HEK293 (cell line): Measurements from ENCODE around the gene AGBL3.

Experiments
- CTCF ChIA-PET: fragments of 350-600 bp; formaldehyde crosslinking; extraction: SDS; loops from one replicate; lab custom pipeline; 2021; ENCODE audit warnings: antibody characterized with exemption; lab: Yijun Ruan, JAX
- POLR2A ChIA-PET: fragments of 300-600 bp; formaldehyde crosslinking; extraction: SDS; loops from one replicate; lab custom pipeline; 2020; ENCODE audit warnings: antibody characterized with exemption, inconsistent platforms; lab: Yijun Ruan, JAX
- H3K27ac ChIP-seq: fragments of 200-500 bp; sonication (Bioruptor generic); 2 replicates; pipeline ENCODE4 v1.5.1; 2014; ENCODE audit warnings: low read depth, low read length, control low read depth, inconsistent platforms; ENCODE audit errors: extremely low read depth
- H3K36me3 ChIP-seq, 2 experiments: fragments of 200-500 bp in 1 of 2; sonication (Bioruptor generic) in 1 of 2; 1 replicate in 1 of 2; 2 replicates in 1 of 2; pipeline ENCODE4 v1.5.1; 2014 to 2017; ENCODE audit warnings: inconsistent platforms in 2 of 2, low read length in 2 of 2; ENCODE audit not compliant: control insufficient read depth in 2 of 2, insufficient read depth in 1 of 2
- H3K4me1 ChIP-seq: fragments of 200-500 bp; sonication (Bioruptor generic); 2 replicates; pipeline ENCODE4 v1.5.1; 2014; ENCODE audit warnings: mild to moderate bottlenecking, low read length, inconsistent platforms; ENCODE audit not compliant: control insufficient read depth, insufficient read depth
- H3K4me3 ChIP-seq: 2 replicates; pipeline ENCODE4 v1.5.1; 2011; ENCODE audit warnings: low read depth, mild to moderate bottlenecking, control low read depth, low read length, moderate library complexity
- H3K9me3 ChIP-seq: fragments of 200-500 bp; sonication (Bioruptor generic); 2 replicates; pipeline ENCODE4 v1.5.1; 2014; ENCODE audit warnings: low read depth, low read length, inconsistent platforms; ENCODE audit not compliant: control insufficient read depth, insufficient read depth
- GLIS1 ChIP-seq: fragments of 450-650 bp; formaldehyde crosslinking; IDR thresholded peaks from 2 replicates; pipeline ENCODE4 v1.5.1; 2016; ENCODE audit warnings: missing biosample characterization, missing genetic modification characterization
- IKZF3 ChIP-seq: fragments of 450-650 bp; IDR thresholded peaks from 2 replicates; pipeline ENCODE4 v1.5.0; 2018; ENCODE audit warnings: missing biosample characterization, mild to moderate bottlenecking, missing genetic modification characterization, moderate library complexity
- KLF7 ChIP-seq: fragments of 450-650 bp; formaldehyde crosslinking; IDR thresholded peaks from 2 replicates; pipeline ENCODE4 v1.5.1; 2016; ENCODE audit warnings: missing biosample characterization, missing genetic modification characterization, borderline replicate concordance
- MEIS1 ChIP-seq: sonication (generic); formaldehyde crosslinking; IDR thresholded peaks from 2 replicates; pipeline ENCODE4 v1.8.1; 2022; ENCODE audit warnings: missing genetic modification reagents, mild to moderate bottlenecking, borderline replicate concordance
- PRDM4 ChIP-seq: fragments of 450-650 bp; formaldehyde crosslinking; IDR thresholded peaks from 2 replicates; pipeline ENCODE4 v1.5.1; 2017; ENCODE audit warnings: missing biosample characterization, missing genetic modification characterization
- ZBTB11 ChIP-seq: fragments of 450-650 bp; formaldehyde crosslinking; conservative IDR thresholded peaks from 2 replicates; pipeline ENCODE4 v1.5.1; 2016; ENCODE audit warnings: low read depth, missing biosample characterization, missing genetic modification characterization
- ZBTB8A ChIP-seq: fragments of 450-650 bp; formaldehyde crosslinking; IDR thresholded peaks from 2 replicates; pipeline ENCODE4 v1.5.1; 2016; ENCODE audit warnings: missing biosample characterization, missing genetic modification characterization
- ZNF112 ChIP-seq: fragments of 450-650 bp; formaldehyde crosslinking; IDR thresholded peaks from 2 replicates; pipeline ENCODE4 v1.5.0; 2017; ENCODE audit warnings: missing biosample characterization, missing genetic modification characterization
- ZNF121 ChIP-seq: fragments of 450-650 bp; formaldehyde crosslinking; IDR thresholded peaks from 2 replicates; pipeline ENCODE4 v1.5.1; 2016; ENCODE audit warnings: missing biosample characterization, missing genetic modification characterization
- ZNF157 ChIP-seq: fragments of 450-650 bp; formaldehyde crosslinking; IDR thresholded peaks from 2 replicates; pipeline ENCODE4 v1.5.1; 2016; ENCODE audit warnings: missing biosample characterization, missing genetic modification characterization
- ZNF174 ChIP-seq: fragments of 450-650 bp; formaldehyde crosslinking; IDR thresholded peaks from 2 replicates; pipeline ENCODE4 v1.5.0; 2017; ENCODE audit warnings: missing biosample characterization, mild to moderate bottlenecking, missing genetic modification characterization
- ZNF221 ChIP-seq: fragments of 450-650 bp; formaldehyde crosslinking; IDR thresholded peaks from 2 replicates; pipeline ENCODE4 v1.5.1; 2017; ENCODE audit warnings: missing biosample characterization, missing genetic modification characterization, borderline replicate concordance
- ZNF24 ChIP-seq: fragments of 450-650 bp; formaldehyde crosslinking; IDR thresholded peaks from 2 replicates; pipeline ENCODE4 v1.5.1; 2016; ENCODE audit warnings: missing biosample characterization, missing genetic modification characterization
- ZNF324 ChIP-seq: fragments of 450-650 bp; formaldehyde crosslinking; IDR thresholded peaks from 2 replicates; pipeline ENCODE4 v1.5.1; 2016; ENCODE audit warnings: missing biosample characterization, missing genetic modification characterization
- ZNF335 ChIP-seq: fragments of 450-650 bp; formaldehyde crosslinking; conservative IDR thresholded peaks from 2 replicates; pipeline ENCODE4 v1.5.1; 2016; ENCODE audit warnings: missing biosample characterization, missing genetic modification characterization
- ZNF548 ChIP-seq: fragments of 450-650 bp; formaldehyde crosslinking; IDR thresholded peaks from 2 replicates; pipeline ENCODE4 v1.5.1; 2016; ENCODE audit warnings: missing biosample characterization, missing genetic modification characterization
- ZNF561 ChIP-seq: fragments of 450-650 bp; IDR thresholded peaks from 2 replicates; pipeline ENCODE4 v1.5.1; 2018; ENCODE audit warnings: missing biosample characterization, missing genetic modification characterization, borderline replicate concordance
- ZNF654 ChIP-seq: fragments of 450-650 bp; formaldehyde crosslinking; IDR thresholded peaks from 2 replicates; pipeline ENCODE4 v1.5.1; 2016; ENCODE audit warnings: low read depth, missing biosample characterization, missing genetic modification characterization
- ZNF664 ChIP-seq: fragments of 450-650 bp; formaldehyde crosslinking; IDR thresholded peaks from 2 replicates; pipeline ENCODE4 v1.5.1; 2016; ENCODE audit warnings: missing biosample characterization, missing genetic modification characterization
- ZNF777 ChIP-seq: fragments of 450-650 bp; formaldehyde crosslinking; IDR thresholded peaks from 2 replicates; pipeline ENCODE4 v1.5.1; 2017; ENCODE audit warnings: missing biosample characterization, missing genetic modification characterization, borderline replicate concordance
- ZSCAN16 ChIP-seq: fragments of 450-650 bp; formaldehyde crosslinking; IDR thresholded peaks from 2 replicates; pipeline ENCODE4 v1.5.1; 2016; ENCODE audit warnings: missing biosample characterization, missing genetic modification characterization
- ZSCAN30 ChIP-seq: fragments of 450-650 bp; IDR thresholded peaks from 2 replicates; pipeline ENCODE4 v1.5.1; 2018; ENCODE audit warnings: missing biosample characterization, mild to moderate bottlenecking, missing genetic modification characterization, moderate library complexity
- ZSCAN4 ChIP-seq: fragments of 450-650 bp; formaldehyde crosslinking; IDR thresholded peaks from 2 replicates; pipeline ENCODE4 v1.5.1; 2017; ENCODE audit warnings: missing biosample characterization, missing genetic modification characterization
- TF ChIP-seq, protein P1 (sequence below): fragments of 450-650 bp; formaldehyde crosslinking; IDR thresholded peaks from 2 replicates; pipeline ENCODE4 v1.5.1; 2016; ENCODE audit warnings: missing biosample characterization, missing genetic modification characterization, borderline replicate concordance
- TF ChIP-seq, protein P2 (sequence below): fragments of 450-650 bp; formaldehyde crosslinking; IDR thresholded peaks from 2 replicates; pipeline ENCODE4 v1.5.1; 2016; ENCODE audit warnings: missing biosample characterization, missing genetic modification characterization
- TF ChIP-seq, protein P3 (sequence below): fragments of 450-650 bp; formaldehyde crosslinking; optimal IDR thresholded peaks from 2 replicates; pipeline ENCODE3; 2016; ENCODE audit warnings: missing biosample characterization, mild to moderate bottlenecking, missing genetic modification characterization

The AGBL3 gene

GRCh38 chr7:134945691-134946090 lies 40.6 kb upstream of the AGBL3 start (continued):
- TF ChIP-seq, protein P1, sequence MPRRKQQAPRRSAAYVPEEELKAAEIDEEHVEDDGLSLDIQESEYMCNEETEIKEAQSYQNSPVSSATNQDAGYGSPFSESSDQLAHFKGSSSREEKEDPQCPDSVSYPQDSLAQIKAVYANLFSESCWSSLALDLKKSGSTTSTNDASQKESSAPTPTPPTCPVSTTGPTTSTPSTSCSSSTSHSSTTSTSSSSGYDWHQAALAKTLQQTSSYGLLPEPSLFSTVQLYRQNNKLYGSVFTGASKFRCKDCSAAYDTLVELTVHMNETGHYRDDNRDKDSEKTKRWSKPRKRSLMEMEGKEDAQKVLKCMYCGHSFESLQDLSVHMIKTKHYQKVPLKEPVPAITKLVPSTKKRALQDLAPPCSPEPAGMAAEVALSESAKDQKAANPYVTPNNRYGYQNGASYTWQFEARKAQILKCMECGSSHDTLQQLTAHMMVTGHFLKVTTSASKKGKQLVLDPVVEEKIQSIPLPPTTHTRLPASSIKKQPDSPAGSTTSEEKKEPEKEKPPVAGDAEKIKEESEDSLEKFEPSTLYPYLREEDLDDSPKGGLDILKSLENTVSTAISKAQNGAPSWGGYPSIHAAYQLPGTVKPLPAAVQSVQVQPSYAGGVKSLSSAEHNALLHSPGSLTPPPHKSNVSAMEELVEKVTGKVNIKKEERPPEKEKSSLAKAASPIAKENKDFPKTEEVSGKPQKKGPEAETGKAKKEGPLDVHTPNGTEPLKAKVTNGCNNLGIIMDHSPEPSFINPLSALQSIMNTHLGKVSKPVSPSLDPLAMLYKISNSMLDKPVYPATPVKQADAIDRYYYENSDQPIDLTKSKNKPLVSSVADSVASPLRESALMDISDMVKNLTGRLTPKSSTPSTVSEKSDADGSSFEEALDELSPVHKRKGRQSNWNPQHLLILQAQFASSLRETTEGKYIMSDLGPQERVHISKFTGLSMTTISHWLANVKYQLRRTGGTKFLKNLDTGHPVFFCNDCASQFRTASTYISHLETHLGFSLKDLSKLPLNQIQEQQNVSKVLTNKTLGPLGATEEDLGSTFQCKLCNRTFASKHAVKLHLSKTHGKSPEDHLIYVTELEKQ (tag by site-specific recombination): no peak
- no peak for TF ChIP-seq ZNF654 (tag by site-specific recombination)
- no peak for TF ChIP-seq ZSCAN30 (tag by site-specific recombination)
- no peak for TF ChIP-seq ZNF112 (tag by site-specific recombination)
- no peak for TF ChIP-seq ZNF324 (tag by site-specific recombination)
- no peak for TF ChIP-seq ZSCAN4 (tag by site-specific recombination)
- TF ChIP-seq ZNF24 (tag by site-specific recombination): no peak
- TF ChIP-seq ZNF121 (tag by site-specific recombination): no peak
- TF ChIP-seq ZSCAN16 (tag by site-specific recombination): no peak
- no peak for TF ChIP-seq KLF7 (tag by site-specific recombination)

- CTCF ChIA-PET: interaction anchor here (1.3 kb wide), 1 partner anchor 8 kb away, joined by 6 read pairs; no protein-coding TSS in a partner anchor
- H3K27ac ChIP-seq: no peak overlapping the region
- TF ChIP-seq ZNF221 (tag by site-specific recombination) (no peak), ZNF112 (tag by site-specific recombination) (no peak), ZNF664 (tag by site-specific recombination) (no peak), ZNF777 (no peak), IKZF3 (tag by site-specific recombination) (no peak), GLIS1 (no peak), PRDM4 (tag by site-specific recombination) (no peak), ZBTB8A (tag by site-specific recombination) (no peak), ZNF335 (no peak), ZNF561 (tag by site-specific recombination) (no peak), ZNF174 (tag by site-specific recombination) (no peak), ZNF548 (tag by site-specific recombination) (no peak), ZNF157 (no peak), MEIS1 (CRISPR knock-in tag) (no peak), ZBTB11 (tag by site-specific recombination) (no peak)
- TF ChIP-seq, protein P2, sequence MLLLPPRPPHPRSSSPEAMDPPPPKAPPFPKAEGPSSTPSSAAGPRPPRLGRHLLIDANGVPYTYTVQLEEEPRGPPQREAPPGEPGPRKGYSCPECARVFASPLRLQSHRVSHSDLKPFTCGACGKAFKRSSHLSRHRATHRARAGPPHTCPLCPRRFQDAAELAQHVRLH: no peak
- TF ChIP-seq, protein P3, sequence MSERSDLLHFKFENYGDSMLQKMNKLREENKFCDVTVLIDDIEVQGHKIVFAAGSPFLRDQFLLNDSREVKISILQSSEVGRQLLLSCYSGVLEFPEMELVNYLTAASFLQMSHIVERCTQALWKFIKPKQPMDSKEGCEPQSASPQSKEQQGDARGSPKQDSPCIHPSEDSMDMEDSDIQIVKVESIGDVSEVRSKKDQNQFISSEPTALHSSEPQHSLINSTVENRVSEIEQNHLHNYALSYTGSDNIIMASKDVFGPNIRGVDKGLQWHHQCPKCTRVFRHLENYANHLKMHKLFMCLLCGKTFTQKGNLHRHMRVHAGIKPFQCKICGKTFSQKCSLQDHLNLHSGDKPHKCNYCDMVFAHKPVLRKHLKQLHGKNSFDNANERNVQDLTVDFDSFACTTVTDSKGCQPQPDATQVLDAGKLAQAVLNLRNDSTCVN (tag by site-specific recombination): no peak
Measured at GRCh38 chr7:134946260-134946659, 40.0 kb upstream of the AGBL3 start.

More at GRCh38 chr7:134946260-134946659, 40.0 kb upstream of the AGBL3 start:
- H3K4me1 ChIP-seq: no peaks in the 10 kb centered on the region
- H3K9me3 ChIP-seq: no peaks in the 10 kb centered on the region
- POLR2A ChIA-PET: no interaction called here
- H3K4me3 ChIP-seq: no peak overlapping the region
- peaks cover 6 to 37% of the 10 kb centered on the region in 2 experiments for H3K36me3 ChIP-seq
